Activated CD4-positive, alpha-beta memory T cell treated with anti-CD3 and anti-CD28 coated beads, Interleukin-2, amount 10 ng/mL, durations not matched to agents 7 days and 5 days (primary cell): ENCODE data around the gene MICALL1. TPM values are rescaled to one million over a fixed set of nuclear protein-coding genes. Genes with fewer than 3 reads are reported as not detected.
"Not testable (repeated sequence)": the region's sequence is repeated elsewhere in the genome, so short reads cannot be mapped to it uniquely, and the experiment has no call there.

Source experiments
- CTCF ChIA-PET: fragments of 350-600 bp; sonication (Branson Sonifier 250); formaldehyde crosslinking; loops from one replicate; lab custom pipeline; 2021; ENCODE audit warnings: antibody characterized with exemption, inconsistent platforms; lab: Charles Lee
- POLR2A ChIA-PET: fragments of 350-600 bp; sonication (Branson Sonifier 250); formaldehyde crosslinking; loops from one replicate; lab custom pipeline; 2021; ENCODE audit warnings: antibody characterized with exemption; lab: Charles Lee
- DNase-seq: peaks from one replicate; pipeline ENCODE4 v3.0.0-alpha.2; 2020
- H3K27ac Mint-ChIP-seq: one replicate; pipeline ENCODE4 v1.8.0; 2021; ENCODE audit warnings: mild to moderate bottlenecking, mixed read lengths
- H3K27me3 Mint-ChIP-seq: one replicate; pipeline ENCODE4 v1.8.0; 2021; ENCODE audit warnings: mixed read lengths
- H3K36me3 Mint-ChIP-seq: one replicate; pipeline ENCODE4 v1.8.0; 2021; ENCODE audit warnings: low read depth, mixed read lengths
- H3K4me1 Mint-ChIP-seq: one replicate; pipeline ENCODE4 v1.8.0; 2021; ENCODE audit warnings: mixed read lengths
- H3K4me3 Mint-ChIP-seq: one replicate; pipeline ENCODE4 v1.8.0; 2021; ENCODE audit warnings: mild to moderate bottlenecking, mixed read lengths
- H3K9me3 Mint-ChIP-seq: one replicate; pipeline ENCODE4 v1.8.0; 2021; ENCODE audit warnings: mixed read lengths
- total RNA-seq, 2 experiments: library from RNA; stranded (reverse); gene quantifications; one replicate each; pipeline ENCODE4 v1.2.3, GENCODE V29; 2021

Gene MICALL1
- total RNA-seq, 2 experiments from 2014 or later, result 21.8 to 24.1 TPM

- H3K27me3 Mint-ChIP-seq, result no peaks in the 10 kb centered on the region
- ChIA-PET CTCF (interaction anchor here (0.7 to 0.9 kb wide), 2 partner anchors 20 to 109 kb away, joined by 3 to 4 read pairs; partner anchors contain the start of genes C22orf23 and POLR2F), POLR2A (interaction anchor here (1.0 to 1.5 kb wide), 3 partner anchors 22 to 37 kb away, joined by 3 to 4 read pairs (median 4); partner anchors contain the start of gene MICALL1)
- H3K4me3 Mint-ChIP-seq, result no peak overlapping the region
- no peak for DNase-seq
- peaks cover 11% of the 10 kb centered on the region for H3K36me3 Mint-ChIP-seq
- no peaks in the 10 kb centered on the region for H3K9me3 Mint-ChIP-seq
- no peak overlapping the region for H3K27ac Mint-ChIP-seq
- peaks cover 13% of the 10 kb centered on the region for H3K4me1 Mint-ChIP-seq
Measured at GRCh38 chr22:37932821-37933578, 26.9 kb downstream of the MICALL1 start.

GRCh38 chr22:37933711-37934376 lies 27.7 kb downstream of the MICALL1 start:
- Mint-ChIP-seq H3K9me3 (no peaks in the 10 kb centered on the region), H3K4me3 (no peak overlapping the region), H3K27ac (no peak overlapping the region), H3K4me1 (peaks cover 13% of the 10 kb centered on the region), H3K36me3 (peaks cover 11% of the 10 kb centered on the region), H3K27me3 (no peaks in the 10 kb centered on the region)
- ChIA-PET CTCF (interaction anchor here (0.7 to 2.0 kb wide), 25 partner anchors 11 to 294 kb away, joined by 3 to 10 read pairs (median 4); partner anchors contain the start of genes C22orf23, MICALL1 and POLR2F), POLR2A (interaction anchor here (1.2 kb wide), 1 partner anchor 37 kb away, joined by 3 read pairs; no protein-coding TSS in a partner anchor)
- DNase-seq, result peak; percentile 89

- peaks cover 16% of the 10 kb centered on the region for H3K36me3 Mint-ChIP-seq
- no peak overlapping the region for H3K4me3 Mint-ChIP-seq
- H3K27ac Mint-ChIP-seq, result no peak overlapping the region
- no peaks in the 10 kb centered on the region for H3K4me1 Mint-ChIP-seq
- ChIA-PET POLR2A (no interaction called here), CTCF (no interaction called here)
- DNase-seq, result no peak
- no peaks in the 10 kb centered on the region for H3K9me3 Mint-ChIP-seq
- no peaks in the 10 kb centered on the region for H3K27me3 Mint-ChIP-seq
Measured at GRCh38 chr22:37940698-37941376, 34.7 kb downstream of the MICALL1 start.

- ChIA-PET CTCF (interaction anchor here (0.7 kb wide), 1 partner anchor 22 kb away, joined by 3 read pairs; no protein-coding TSS in a partner anchor), POLR2A (no interaction called here)
Measured at GRCh38 chr22:37942133-37942532, 36.0 kb downstream of the MICALL1 start.

GRCh38 chr22:37943136-37943824 lies 37.2 kb downstream of the MICALL1 start:
- Mint-ChIP-seq H3K27ac (no peak overlapping the region), H3K27me3 (no peaks in the 10 kb centered on the region), H3K36me3 (peaks cover 10% of the 10 kb centered on the region), H3K4me1 (no peaks in the 10 kb centered on the region), H3K9me3 (no peaks in the 10 kb centered on the region), H3K4me3 (no peak overlapping the region)
- ChIA-PET CTCF (no interaction called here), POLR2A (no interaction called here)
- DNase-seq, result no peak

More at GRCh38 chr22:37942133-37942532, 36.0 kb downstream of the MICALL1 start:
- no peak for DNase-seq
- Mint-ChIP-seq H3K4me1 (no peaks in the 10 kb centered on the region), H3K9me3 (no peaks in the 10 kb centered on the region), H3K27ac (no peak overlapping the region), H3K4me3 (no peak overlapping the region), H3K27me3 (no peaks in the 10 kb centered on the region), H3K36me3 (peaks cover 16% of the 10 kb centered on the region)

GRCh38 chr22:37943825-37944198 lies 37.7 kb downstream of the MICALL1 start:
- H3K9me3 Mint-ChIP-seq, result no peaks in the 10 kb centered on the region
- ChIA-PET POLR2A (no interaction called here), CTCF (interaction anchor here (1.7 kb wide), 1 partner anchor 10 kb away, joined by 5 read pairs; no protein-coding TSS in a partner anchor)
- H3K36me3 Mint-ChIP-seq, result peaks cover 10% of the 10 kb centered on the region
- no peak overlapping the region for H3K27ac Mint-ChIP-seq
- no peaks in the 10 kb centered on the region for H3K27me3 Mint-ChIP-seq
- H3K4me1 Mint-ChIP-seq, result no peaks in the 10 kb centered on the region
- no peak for DNase-seq
- no peak overlapping the region for H3K4me3 Mint-ChIP-seq

- POLR2A ChIA-PET, H3K27me3 Mint-ChIP-seq, DNase-seq, H3K9me3 Mint-ChIP-seq, H3K27ac Mint-ChIP-seq, H3K4me3 Mint-ChIP-seq, H3K4me1 Mint-ChIP-seq: not testable (repeated sequence)
- peaks cover 10% of the 10 kb centered on the region for H3K36me3 Mint-ChIP-seq
- CTCF ChIA-PET, result interaction anchor here (1.7 kb wide), 1 partner anchor 10 kb away, joined by 5 read pairs; no protein-coding TSS in a partner anchor
Measured at GRCh38 chr22:37944423-37944822, 38.3 kb downstream of the MICALL1 start.

- CTCF ChIA-PET, result interaction anchor here (0.7 to 1.2 kb wide), 2 partner anchors 13 to 55 kb away, joined by 4 read pairs; no protein-coding TSS in a partner anchor
- H3K27me3 Mint-ChIP-seq, H3K9me3 Mint-ChIP-seq, H3K36me3 Mint-ChIP-seq, POLR2A ChIA-PET, H3K27ac Mint-ChIP-seq, H3K4me3 Mint-ChIP-seq, DNase-seq, H3K4me1 Mint-ChIP-seq: not testable (repeated sequence)
Measured at GRCh38 chr22:37947142-37947795, 41.2 kb downstream of the MICALL1 start.

GRCh38 chr22:37951305-37951704 lies 45.2 kb downstream of the MICALL1 start:
- Mint-ChIP-seq H3K27ac (no peak overlapping the region), H3K27me3 (peaks cover 16% of the 10 kb centered on the region), H3K4me3 (no peak overlapping the region), H3K36me3 (peaks cover 3% of the 10 kb centered on the region), H3K9me3 (no peaks in the 10 kb centered on the region), H3K4me1 (peaks cover 27% of the 10 kb centered on the region)
- POLR2A ChIA-PET, result no interaction called here
- no peak for DNase-seq
- CTCF ChIA-PET, result interaction anchor here (0.6 to 1.1 kb wide), 4 partner anchors 12 to 1162 kb away, joined by 3 to 4 read pairs (median 4); no protein-coding TSS in a partner anchor

GRCh38 chr22:37952629-37953028 lies 46.5 kb downstream of the MICALL1 start:
- Mint-ChIP-seq H3K4me1 (peaks cover 33% of the 10 kb centered on the region), H3K4me3 (peak overlapping the region; percentile 99), H3K36me3 (peaks cover 15% of the 10 kb centered on the region), H3K27me3 (peaks cover 16% of the 10 kb centered on the region)
- POLR2A ChIA-PET, H3K9me3 Mint-ChIP-seq, H3K27ac Mint-ChIP-seq, DNase-seq, CTCF ChIA-PET: not testable (repeated sequence)

- Mint-ChIP-seq H3K9me3 (no peaks in the 10 kb centered on the region), H3K27ac (no peak overlapping the region), H3K4me3 (peak overlapping the region; percentile 99), H3K4me1 (peaks cover 36% of the 10 kb centered on the region), H3K27me3 (peaks cover 16% of the 10 kb centered on the region), H3K36me3 (peaks cover 19% of the 10 kb centered on the region)
- POLR2A ChIA-PET, result interaction anchor here (0.9 to 1.4 kb wide), 4 partner anchors 15 to 150 kb away, joined by 3 to 9 read pairs (median 4); partner anchors contain the start of gene MICALL1
- CTCF ChIA-PET, result interaction anchor here (0.7 to 3.1 kb wide), 13 partner anchors 12 to 316 kb away, joined by 3 to 21 read pairs (median 4); partner anchors contain the start of genes MICALL1 and PDXP
- no peak for DNase-seq
Measured at GRCh38 chr22:37953062-37953436, 47.0 kb downstream of the MICALL1 start.
